HAP-1 (cell line): ENCODE results near the gene RSBN1.
A peak's percentile ranks its signal among the peaks of the same experiment; 100 is the strongest.

Experiments used
- DNase-seq, 2 experiments: peaks; one replicate each; pipeline ENCODE4 v3.0.0-alpha.2; 2016 to 2020; ENCODE audit warnings: low spot score in 2 of 2
- H3K27me3 ChIP-seq: fragments of 250-450 bp; sonication (Bioruptor Pico); 2 replicates; pipeline ENCODE4 v1.5.1; 2020; ENCODE audit warnings: low read depth, mild to moderate bottlenecking, moderate library complexity
- H3K36me3 ChIP-seq: fragments of 250-450 bp; sonication (Bioruptor Pico); replicated peaks from 2 replicates; pipeline ENCODE4 v1.5.1; 2020; ENCODE audit warnings: mild to moderate bottlenecking
- H3K4me1 ChIP-seq: fragments of 250-450 bp; sonication (Bioruptor Pico); 2 replicates; pipeline ENCODE4 v1.5.1; 2020; ENCODE audit warnings: mild to moderate bottlenecking
- H3K4me3 ChIP-seq: fragments of 250-450 bp; sonication (Bioruptor Pico); 2 replicates; pipeline ENCODE4 v1.5.1; 2020; ENCODE audit warnings: mild to moderate bottlenecking, moderate library complexity
- H3K9me3 ChIP-seq: fragments of 250-450 bp; sonication (Bioruptor Pico); 2 replicates; pipeline ENCODE4 v1.5.1; 2020; ENCODE audit warnings: mild to moderate bottlenecking, moderate library complexity
- in situ Hi-C: fragments of 300-500 bp; cut with MboI; formaldehyde crosslinking; loops from 3 replicates; pipeline ENCODE4 v1.14.3; 2020; ENCODE audit warnings: low sequenced_read_pairs, inconsistent platforms, mixed read lengths

RSBN1 gene

DNA sequence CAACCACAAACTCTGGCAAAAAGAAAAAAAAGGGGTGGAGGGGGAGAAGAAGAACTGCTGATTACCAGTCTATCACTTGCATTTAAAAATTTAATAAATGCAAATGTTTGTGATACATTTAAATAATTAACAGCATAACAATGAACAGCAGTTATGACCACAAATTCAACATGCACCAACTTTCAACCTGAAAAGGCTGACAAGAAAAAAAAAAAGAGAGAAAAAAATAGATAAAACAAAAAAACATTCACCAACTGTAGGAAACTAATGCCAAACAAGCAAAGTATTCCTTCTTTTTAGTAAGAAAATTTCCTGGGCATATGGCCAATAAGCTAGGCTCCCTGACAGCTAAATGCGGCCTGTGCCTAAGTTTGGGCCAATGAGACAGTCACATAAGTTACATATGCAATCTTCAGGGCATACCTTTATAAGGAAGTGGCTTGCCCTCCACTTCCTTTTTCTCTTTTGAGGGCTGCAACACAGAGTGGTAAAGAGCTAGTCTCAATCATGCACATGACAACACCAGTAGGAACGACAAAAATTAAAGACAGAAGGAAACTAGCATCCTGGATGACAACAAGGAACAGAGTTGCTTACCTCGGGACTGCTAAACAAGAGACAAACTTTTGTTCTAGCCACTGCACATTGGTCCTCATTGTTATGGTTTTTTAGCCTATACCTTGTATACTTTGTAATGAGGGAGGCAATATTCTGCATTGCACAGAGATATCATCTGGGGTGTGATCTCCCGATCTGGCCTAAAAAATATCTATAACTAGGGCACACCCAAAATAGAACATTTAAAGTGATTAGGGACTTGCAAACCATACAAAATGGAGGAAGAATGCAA, 28.8 kb downstream of the RSBN1 start:
- no peak for DNase-seq
- in situ Hi-C loops = no loop called here
- Histone ChIP-seq H3K4me3 (no peak overlapping the region), H3K27me3 (no peaks in the 10 kb centered on the region), H3K36me3 (no peaks in the 10 kb centered on the region; the same call in 1 of the 2 replicates), H3K4me1 (no peaks in the 10 kb centered on the region; the same call in 1 of the 2 replicates), H3K9me3 (no peaks in the 10 kb centered on the region)

DNA sequence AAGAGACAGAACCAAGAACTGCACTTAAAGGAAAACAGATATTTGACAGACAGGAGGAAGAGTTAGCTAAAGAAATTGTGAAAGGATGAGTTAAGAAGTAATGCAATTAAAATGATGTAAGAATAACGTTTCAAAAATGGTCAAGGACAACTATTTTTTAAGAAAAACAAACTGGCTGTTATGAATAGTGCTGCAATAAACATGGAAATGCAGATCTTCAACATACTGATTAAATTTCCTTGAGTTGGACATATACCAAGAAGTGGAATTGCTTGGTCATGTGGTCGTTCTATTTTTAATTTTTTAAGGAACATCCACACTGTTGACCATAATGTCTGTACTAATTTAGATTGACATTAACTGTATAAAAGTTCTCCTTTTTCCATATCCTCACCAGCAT, 29.9 kb downstream of the RSBN1 start:
- Histone ChIP-seq H3K27me3 (no peaks in the 10 kb centered on the region), H3K4me1 (no peaks in the 10 kb centered on the region; the same call in 1 of the 2 replicates), H3K9me3 (no peaks in the 10 kb centered on the region), H3K36me3 (no peaks in the 10 kb centered on the region), H3K4me3 (no peak overlapping the region)
- in situ Hi-C loops = no loop called here
- DNase-seq = no peak

DNA sequence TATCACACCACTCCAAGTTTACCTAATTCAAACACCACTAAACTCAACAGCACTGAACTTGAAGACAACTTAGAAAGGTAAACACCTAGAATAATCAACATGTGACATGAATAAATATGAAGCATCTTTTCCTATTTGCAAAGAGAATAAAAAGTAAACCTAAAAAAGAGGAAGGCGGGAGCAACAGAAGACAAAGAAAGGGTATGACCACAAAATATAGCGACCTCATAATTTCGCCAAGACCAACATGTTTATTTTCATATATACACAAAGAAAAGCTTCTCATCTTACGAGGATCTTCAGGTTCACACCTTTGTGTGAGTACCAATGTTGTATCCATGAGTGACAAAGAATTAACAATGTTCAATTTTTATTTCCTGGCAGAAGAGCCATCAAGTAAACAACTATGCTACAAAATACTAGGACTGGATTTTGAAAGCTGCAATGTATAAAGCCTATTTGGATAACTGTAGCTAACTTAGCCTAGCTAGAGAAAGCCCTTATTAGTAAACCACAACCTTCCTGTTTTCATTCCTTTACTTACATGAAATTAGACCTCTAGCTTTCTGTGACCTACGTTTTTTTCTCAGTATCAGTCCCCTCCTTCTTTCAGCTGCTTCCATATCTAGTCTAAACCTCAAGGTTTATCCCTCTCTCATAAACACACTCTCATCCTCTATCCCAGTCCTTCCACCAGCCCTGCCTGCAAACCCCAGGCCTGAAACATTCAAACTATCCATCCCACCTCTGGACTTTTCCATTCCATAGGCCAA, 31.7 kb downstream of the RSBN1 start:
- in situ Hi-C loops = no loop called here
- Histone ChIP-seq H3K4me1 (no peaks in the 10 kb centered on the region; the same call in 1 of the 2 replicates), H3K9me3 (no peaks in the 10 kb centered on the region), H3K36me3 (peaks cover 3% of the 10 kb centered on the region; the same call in 1 of the 2 replicates), H3K27me3 (no peaks in the 10 kb centered on the region), H3K4me3 (no peak overlapping the region)
- no peak for DNase-seq

- Histone ChIP-seq H3K4me3 (no peak overlapping the region), H3K36me3 (peaks cover 3% of the 10 kb centered on the region; the same call in 1 of the 2 replicates), H3K27me3 (no peaks in the 10 kb centered on the region), H3K4me1 (no peaks in the 10 kb centered on the region; the same call in 1 of the 2 replicates), H3K9me3 (no peaks in the 10 kb centered on the region)
- in situ Hi-C loops = no loop called here
- no peak for DNase-seq
Measured at GRCh38 chr1:113779542-113779941, 32.7 kb downstream of the RSBN1 start.

GRCh38 chr1:113777561-113777960, 34.7 kb downstream of the RSBN1 start:
- Histone ChIP-seq H3K4me1 (peaks cover 5% of the 10 kb centered on the region), H3K36me3 (peaks cover 3% of the 10 kb centered on the region; the same call in 1 of the 2 replicates), H3K9me3 (no peaks in the 10 kb centered on the region), H3K27me3 (no peaks in the 10 kb centered on the region), H3K4me3 (no peak overlapping the region)
- in situ Hi-C loops = no loop called here
- DNase-seq = no peak

DNA sequence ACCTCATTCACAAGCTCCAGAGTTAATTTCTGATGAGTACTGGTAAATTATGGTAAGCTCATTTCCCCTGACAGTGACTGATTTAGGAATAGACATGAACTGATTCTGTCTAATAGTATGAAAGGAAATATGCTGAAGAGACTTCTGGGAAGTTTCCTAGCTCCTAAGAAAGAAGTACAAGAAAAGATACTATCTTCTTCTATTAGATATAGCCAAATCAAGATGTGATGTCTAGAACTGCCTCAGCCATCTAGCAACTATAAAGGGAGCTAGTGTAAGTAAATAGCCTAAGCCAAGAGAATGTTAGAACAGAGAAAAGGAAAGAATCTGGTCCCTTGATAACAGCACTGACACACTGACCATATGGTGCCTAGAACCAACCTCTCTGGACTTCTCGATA, 42.2 kb downstream of the RSBN1 start:
- in situ Hi-C loops = no loop called here
- no peak for DNase-seq
- H3K36me3 ChIP-seq = peaks cover 13% of the 10 kb centered on the region
- H3K4me1 ChIP-seq = peaks cover 45% of the 10 kb centered on the region
- H3K9me3 ChIP-seq = no peaks in the 10 kb centered on the region
- no peaks in the 10 kb centered on the region for H3K27me3 ChIP-seq
- no peak overlapping the region for H3K4me3 ChIP-seq

DNA sequence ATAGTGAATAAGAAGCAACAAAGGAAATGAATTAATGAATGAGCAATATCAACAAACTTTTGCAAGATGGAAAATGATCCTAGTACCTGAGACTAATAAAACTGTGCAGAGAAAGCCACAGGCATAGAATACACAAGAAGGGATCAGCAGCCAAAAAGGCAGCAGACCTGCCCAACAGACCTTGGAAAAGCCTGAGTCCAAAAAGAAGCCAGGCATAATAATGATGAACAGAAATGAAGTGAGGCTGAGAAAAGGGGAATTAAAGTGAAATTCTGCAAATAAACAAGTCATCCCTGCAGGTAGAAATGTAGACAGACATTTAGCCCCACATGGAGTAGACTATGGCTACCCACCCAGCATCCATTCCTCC, 42.7 kb downstream of the RSBN1 start:
- H3K27me3 ChIP-seq = no peaks in the 10 kb centered on the region
- no peak for DNase-seq
- no peak overlapping the region for H3K4me3 ChIP-seq
- H3K9me3 ChIP-seq = no peaks in the 10 kb centered on the region
- in situ Hi-C loops = no loop called here
- peaks cover 13% of the 10 kb centered on the region for H3K36me3 ChIP-seq
- peaks cover 45% of the 10 kb centered on the region for H3K4me1 ChIP-seq

DNA sequence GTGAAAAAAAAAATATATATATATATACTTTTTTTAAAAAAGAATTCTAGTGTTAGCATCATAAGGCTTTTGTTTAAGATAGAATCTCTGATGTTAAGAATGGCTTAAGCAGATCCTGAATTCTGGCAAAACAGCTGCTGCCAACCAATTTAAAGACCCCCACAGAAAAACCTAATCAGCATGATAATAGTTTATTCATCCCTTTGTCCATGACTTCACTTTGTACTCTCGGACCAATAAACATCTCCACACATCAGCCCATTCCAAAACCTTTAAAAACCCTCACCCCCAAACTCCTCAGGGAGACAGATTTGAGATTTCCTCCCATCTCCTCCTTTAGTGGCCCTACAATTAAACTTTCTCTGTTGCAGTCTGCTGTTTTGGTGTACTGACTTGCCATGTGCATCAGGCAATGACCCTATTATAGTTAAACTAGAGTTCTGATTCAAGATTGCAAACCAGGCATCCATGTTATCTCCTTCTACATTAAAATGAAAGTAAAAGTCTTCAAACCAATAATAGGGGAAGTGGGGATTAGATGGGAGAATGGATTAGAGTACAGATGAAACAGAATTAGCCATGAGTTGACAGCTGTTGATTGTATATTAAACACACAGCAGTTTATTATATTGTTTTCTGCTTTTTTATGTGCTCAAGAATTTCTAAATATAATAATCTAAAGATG, 43.2 kb downstream of the RSBN1 start:
- no peaks in the 10 kb centered on the region for H3K27me3 ChIP-seq
- peaks cover 13% of the 10 kb centered on the region for H3K36me3 ChIP-seq
- in situ Hi-C loops = no loop called here
- H3K9me3 ChIP-seq = no peaks in the 10 kb centered on the region
- peaks cover 48% of the 10 kb centered on the region for H3K4me1 ChIP-seq
- no peak overlapping the region for H3K4me3 ChIP-seq
- peak; percentile 50 to 89 for DNase-seq

DNA sequence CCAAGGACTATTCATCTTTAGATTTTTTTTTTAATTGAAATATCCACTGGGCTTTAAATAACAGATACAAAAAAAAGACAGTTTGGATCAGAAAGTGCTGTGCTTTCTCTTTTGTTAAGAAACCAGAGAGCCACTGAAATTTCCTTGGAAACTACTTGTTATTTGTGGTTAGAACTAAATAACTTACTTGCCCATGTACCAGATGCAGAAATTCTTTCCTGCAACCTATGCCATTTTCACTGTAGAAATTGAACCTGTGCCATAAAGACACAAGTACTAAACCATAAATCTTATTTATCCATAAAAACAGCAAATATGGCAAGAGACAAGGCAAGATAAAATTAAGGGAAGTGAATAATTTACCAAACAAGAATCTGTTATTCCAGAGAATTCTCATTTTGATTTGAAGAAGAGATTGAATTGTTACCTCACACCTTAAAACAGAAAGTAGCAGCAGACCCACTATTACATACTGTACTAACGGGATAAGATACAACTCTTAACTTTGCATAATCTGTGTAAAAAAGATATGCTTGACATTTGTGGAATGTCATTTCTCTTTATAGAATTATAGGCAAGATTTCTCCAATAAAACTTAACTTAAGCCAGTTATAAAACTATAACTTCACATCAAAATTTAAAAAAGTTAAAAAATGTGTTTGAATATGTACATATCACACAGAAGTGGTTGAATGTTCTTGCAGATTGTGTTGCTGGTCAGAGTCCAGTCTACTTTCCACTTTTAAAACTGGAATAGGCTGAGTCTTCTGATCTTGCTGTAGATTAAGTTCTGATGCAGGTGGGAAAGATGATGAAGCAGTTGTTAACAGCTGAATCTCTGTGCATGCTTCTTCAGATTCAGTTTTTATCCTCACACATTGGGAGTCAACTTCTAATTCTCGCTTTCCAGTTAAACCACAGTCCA, 46.7 kb downstream of the RSBN1 start:
- DNase-seq = no peak
- in situ Hi-C loops = no loop called here
- Histone ChIP-seq H3K27me3 (no peaks in the 10 kb centered on the region), H3K36me3 (peaks cover 16% of the 10 kb centered on the region), H3K4me3 (no peak overlapping the region), H3K9me3 (no peaks in the 10 kb centered on the region), H3K4me1 (peaks cover 51% of the 10 kb centered on the region)

DNA sequence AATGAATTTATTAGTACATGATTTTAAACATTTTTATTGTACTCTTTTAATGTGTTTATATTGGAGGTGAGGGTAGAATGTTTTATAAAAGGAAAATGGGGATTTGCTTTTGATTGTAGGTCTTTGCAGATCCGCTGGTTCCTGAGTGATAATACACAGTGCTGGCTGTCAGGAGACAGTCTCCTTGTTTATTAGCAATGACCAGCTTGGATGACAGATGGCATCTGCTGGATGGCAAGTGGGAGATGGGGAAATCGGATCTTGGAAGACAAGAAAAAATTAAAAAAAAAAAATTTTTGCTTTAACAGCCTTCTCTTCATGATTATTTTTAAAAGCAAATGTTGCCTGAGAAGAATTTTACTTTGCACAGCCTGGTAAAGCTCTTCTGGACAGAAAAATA, 48.6 kb downstream of the RSBN1 start:
- Histone ChIP-seq H3K36me3 (peaks cover 16% of the 10 kb centered on the region), H3K27me3 (no peaks in the 10 kb centered on the region), H3K9me3 (no peaks in the 10 kb centered on the region), H3K4me1 (peaks cover 37% of the 10 kb centered on the region), H3K4me3 (no peak overlapping the region)
- DNase-seq = no peak
- in situ Hi-C loops = no loop called here

DNA sequence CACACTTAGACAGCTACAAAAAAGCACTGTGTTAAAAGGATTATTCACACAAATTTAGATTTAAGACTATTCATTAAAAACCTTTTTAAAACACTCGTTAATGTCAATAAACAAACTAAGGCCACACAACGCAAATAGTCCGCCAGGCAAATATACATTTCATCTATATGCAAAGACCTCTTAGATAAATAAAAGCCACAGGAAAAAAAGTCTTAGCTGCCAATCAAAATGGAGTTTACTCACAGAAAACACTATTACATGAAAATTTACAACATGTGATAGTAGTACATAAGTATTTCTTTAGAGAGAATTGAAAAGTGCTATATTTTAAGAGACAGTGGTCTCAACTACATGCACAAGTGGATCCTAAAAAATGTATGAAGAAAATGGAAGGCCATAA, 50.3 kb downstream of the RSBN1 start:
- H3K4me1 ChIP-seq = peaks cover 31% of the 10 kb centered on the region
- no peaks in the 10 kb centered on the region for H3K27me3 ChIP-seq
- in situ Hi-C loops = no loop called here
- H3K9me3 ChIP-seq = no peaks in the 10 kb centered on the region
- no peak overlapping the region for H3K4me3 ChIP-seq
- peaks cover 8% of the 10 kb centered on the region for H3K36me3 ChIP-seq
- DNase-seq = peak; percentile 16 to 76

- Histone ChIP-seq H3K4me3 (no peak overlapping the region), H3K9me3 (no peaks in the 10 kb centered on the region), H3K36me3 (peaks cover 8% of the 10 kb centered on the region), H3K4me1 (peaks cover 33% of the 10 kb centered on the region), H3K27me3 (no peaks in the 10 kb centered on the region)
- in situ Hi-C loops = no loop called here
- no peak for DNase-seq
Measured at GRCh38 chr1:113760102-113761080, 51.9 kb downstream of the RSBN1 start.
